Lung (tissue), 16 donors: ENCODE measurements around the gene RAB18. TPM values are rescaled to one million over a fixed set of nuclear protein-coding genes. Genes with fewer than 3 reads are reported as not detected.

Experiments used
- ATAC-seq: fragments of 200-7000 bp; cut with Tn5 transposase; one replicate; pipeline ENCODE4 v1.9.1; 2020; ENCODE audit warnings: moderate number of reproducible peaks; ENCODE audit not compliant: insufficient read depth, low FRiP score
- DNase-seq, 3 donors: peaks; one replicate each; pipeline ENCODE4 v3.0.0-alpha.2; 2013 to 2017
- H3K27ac ChIP-seq, 2 donors: one replicate each; pipeline ENCODE4 v1.5.1; 2013; ENCODE audit warnings: mild to moderate bottlenecking in 2 of 2, moderate library complexity in 2 of 2, control low read depth in 1 of 2, inconsistent platforms in 1 of 2, low read depth in 1 of 2, low read length in 1 of 2
- H3K27me3 ChIP-seq, 3 donors: one replicate each; pipeline ENCODE4 v1.5.1; 2013; ENCODE audit warnings: low read length in 2 of 3; ENCODE audit not compliant: control insufficient read depth in 3 of 3, insufficient read depth in 3 of 3
- H3K36me3 ChIP-seq, 4 donors: one replicate each; pipeline ENCODE4 v1.5.1; 2013; ENCODE audit warnings: low read length in 4 of 4, mild to moderate bottlenecking in 1 of 4, moderate library complexity in 1 of 4; ENCODE audit not compliant: control insufficient read depth in 4 of 4, insufficient read depth in 4 of 4
- H3K4me1 ChIP-seq, 5 donors: one replicate each; pipeline ENCODE4 v1.5.1; 2013; ENCODE audit warnings: low read length in 5 of 5, mild to moderate bottlenecking in 2 of 5, moderate library complexity in 1 of 5; ENCODE audit not compliant: control insufficient read depth in 5 of 5, insufficient read depth in 5 of 5
- H3K4me3 ChIP-seq: one replicate; pipeline ENCODE4 v1.5.1; 2013; ENCODE audit warnings: mild to moderate bottlenecking, control low read depth, moderate library complexity
- H3K9ac ChIP-seq, 2 donors: one replicate each; pipeline ENCODE4 v1.5.1; 2013; ENCODE audit warnings: low read length in 2 of 2, control low read depth in 1 of 2; ENCODE audit not compliant: insufficient read depth in 1 of 2
- H3K9me3 ChIP-seq, 4 donors: one replicate each; pipeline ENCODE4 v1.5.1; 2013; ENCODE audit warnings: low read length in 3 of 4, mild to moderate bottlenecking in 1 of 4, moderate library complexity in 1 of 4; ENCODE audit not compliant: control insufficient read depth in 4 of 4, insufficient read depth in 3 of 4
- whole genome bisulfite sequencing, 2 donors: extraction: QIAGEN DNeasy Blood & Tissue Kit; methylation state at CpG; one replicate each; pipeline ENCODE4 v1.1.7; 2013; 5-methylcytosine and 5-hydroxymethylcytosine counted together
- long read RNA-seq, 5 donors: transcript quantifications; one replicate each; lab custom pipeline, GENCODE V29; 2026
- polyA plus RNA-seq, 2 donors: library from polyadenylated mRNA; stranded (reverse); fragments of 200-250 nt; gene quantifications; one replicate each; pipeline ENCODE4 v1.2.1, GENCODE V29; 2013
- total RNA-seq, 2 donors: library from RNA; depleted of rRNA in 1 of 2; stranded (reverse); fragments of >200 nt in 1 of 2; gene quantifications; one replicate each; pipeline ENCODE4 v1.2.1, GENCODE V29; 2014 to 2021
- TF ChIP-seq, protein P1 (sequence below): IDR thresholded peaks from 2 replicates; pipeline ENCODE4 v1.5.1; 2012; ENCODE audit warnings: mild to moderate bottlenecking; ENCODE audit errors: control extremely low read depth, extremely low read depth
- donor health status: control.
- donor health status: control.
- donor health status: Bipolar disorder and iron deficiency.
- donor health status: healthy.
- donor health status: DM: yes; HTN: yes; CAD: no.

Gene RAB18
- total RNA-seq (10 to 100 TPM; 74.2 to 84.5 TPM), polyA plus RNA-seq (10 to 100 TPM; 26.8 to 36.7 TPM)
- long read RNA-seq, donor 1, full-length matches to known transcripts, result 41 of 46 reads
- long read RNA-seq, donor 1, partial matches to known transcripts, result 5 of 46 reads
- long read RNA-seq, donor 1, other reads (novel, unspliced or antisense), result 0 of 46 reads
- long read RNA-seq, donor 2, full-length matches to known transcripts, result 7 of 7 reads
- long read RNA-seq, donor 2, partial matches to known transcripts, result 0 of 7 reads
- long read RNA-seq, donor 2, other reads (novel, unspliced or antisense), result 0 of 7 reads
- long read RNA-seq, donor 3, full-length matches to known transcripts, result 12 of 18 reads
- long read RNA-seq, donor 3, partial matches to known transcripts, result 6 of 18 reads
- long read RNA-seq, donor 3, other reads (novel, unspliced or antisense), result 0 of 18 reads
- long read RNA-seq, donor 4, full-length matches to known transcripts, result 8 of 13 reads
- long read RNA-seq, donor 4, partial matches to known transcripts, result 5 of 13 reads
- long read RNA-seq, donor 4, other reads (novel, unspliced or antisense), result 0 of 13 reads
- long read RNA-seq, donor 5, full-length matches to known transcripts, result 28 of 33 reads
- long read RNA-seq, donor 5, partial matches to known transcripts, result 5 of 33 reads
- long read RNA-seq, donor 5, other reads (novel, unspliced or antisense), result 0 of 33 reads

DNA sequence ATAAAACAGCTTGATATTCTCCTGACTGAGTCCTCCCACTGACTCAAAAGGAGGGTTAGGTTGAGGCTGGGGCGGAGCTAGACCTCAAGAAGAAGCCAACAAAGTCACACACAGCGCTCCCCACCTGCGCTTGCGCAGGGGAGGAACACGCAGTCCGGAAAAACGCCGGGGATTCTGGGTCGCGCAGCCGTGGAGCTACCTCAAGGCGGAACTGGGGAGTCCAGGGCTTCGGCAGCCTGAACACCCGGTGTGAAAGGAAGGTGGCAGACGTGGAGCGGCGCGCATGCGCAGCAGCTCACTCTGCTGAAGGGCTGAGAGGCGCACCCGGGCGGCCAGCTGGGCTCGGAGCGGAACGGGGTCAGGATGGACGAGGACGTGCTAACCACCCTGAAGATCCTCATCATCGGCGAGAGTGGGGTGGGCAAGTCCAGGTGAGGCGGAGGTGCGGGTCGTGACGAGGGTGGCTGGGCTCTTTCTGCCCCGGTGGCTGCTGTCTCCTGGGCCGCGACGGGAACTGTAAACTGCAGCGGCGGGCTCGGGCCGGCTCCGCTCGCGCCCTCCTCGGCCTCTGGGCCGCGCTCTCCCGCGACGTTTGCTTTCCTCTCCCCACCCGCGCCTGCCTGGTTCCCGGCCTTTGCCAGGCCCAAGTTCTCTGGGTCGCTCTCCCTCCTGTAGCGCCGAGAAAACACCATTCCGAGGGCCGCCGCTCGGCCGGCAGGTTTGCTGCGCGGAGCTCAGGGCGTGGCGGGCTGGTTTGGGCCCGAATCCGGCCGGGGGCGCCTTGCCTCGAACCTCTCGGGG, at the start of gene RAB18:
Gene RAB18 (plus strand): TSS at position 298 of the 801 bp plus-strand sequence. CDS start 66 bp downstream, at position 364.
- 0% methylated on average over 67 to 71 of the region's 71 CpGs for WGBS, 2 donors
- no peaks in the 10 kb centered on the region for H3K9me3 ChIP-seq
- ATAC-seq (peak; percentile 97), DNase-seq (peak; percentile 99 to 100 (median 99))
- TF ChIP-seq, protein P1, sequence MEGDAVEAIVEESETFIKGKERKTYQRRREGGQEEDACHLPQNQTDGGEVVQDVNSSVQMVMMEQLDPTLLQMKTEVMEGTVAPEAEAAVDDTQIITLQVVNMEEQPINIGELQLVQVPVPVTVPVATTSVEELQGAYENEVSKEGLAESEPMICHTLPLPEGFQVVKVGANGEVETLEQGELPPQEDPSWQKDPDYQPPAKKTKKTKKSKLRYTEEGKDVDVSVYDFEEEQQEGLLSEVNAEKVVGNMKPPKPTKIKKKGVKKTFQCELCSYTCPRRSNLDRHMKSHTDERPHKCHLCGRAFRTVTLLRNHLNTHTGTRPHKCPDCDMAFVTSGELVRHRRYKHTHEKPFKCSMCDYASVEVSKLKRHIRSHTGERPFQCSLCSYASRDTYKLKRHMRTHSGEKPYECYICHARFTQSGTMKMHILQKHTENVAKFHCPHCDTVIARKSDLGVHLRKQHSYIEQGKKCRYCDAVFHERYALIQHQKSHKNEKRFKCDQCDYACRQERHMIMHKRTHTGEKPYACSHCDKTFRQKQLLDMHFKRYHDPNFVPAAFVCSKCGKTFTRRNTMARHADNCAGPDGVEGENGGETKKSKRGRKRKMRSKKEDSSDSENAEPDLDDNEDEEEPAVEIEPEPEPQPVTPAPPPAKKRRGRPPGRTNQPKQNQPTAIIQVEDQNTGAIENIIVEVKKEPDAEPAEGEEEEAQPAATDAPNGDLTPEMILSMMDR, result no peak
- peaks cover 0 to 3% (median 0%) of the 10 kb centered on the region in 4 donors for H3K36me3 ChIP-seq
- H3K27me3 ChIP-seq, result no peaks in the 10 kb centered on the region
- H3K4me1 ChIP-seq, result peaks cover 0 to 16% (median 7%) of the 10 kb centered on the region in 5 donors
- peak within 1 kb of the TSS; percentile 81 to 95 for H3K9ac ChIP-seq
- H3K27ac ChIP-seq, result peak within 1 kb of the TSS; percentile 91 to 97
- peak within 1 kb of the TSS; percentile 85 for H3K4me3 ChIP-seq

DNA sequence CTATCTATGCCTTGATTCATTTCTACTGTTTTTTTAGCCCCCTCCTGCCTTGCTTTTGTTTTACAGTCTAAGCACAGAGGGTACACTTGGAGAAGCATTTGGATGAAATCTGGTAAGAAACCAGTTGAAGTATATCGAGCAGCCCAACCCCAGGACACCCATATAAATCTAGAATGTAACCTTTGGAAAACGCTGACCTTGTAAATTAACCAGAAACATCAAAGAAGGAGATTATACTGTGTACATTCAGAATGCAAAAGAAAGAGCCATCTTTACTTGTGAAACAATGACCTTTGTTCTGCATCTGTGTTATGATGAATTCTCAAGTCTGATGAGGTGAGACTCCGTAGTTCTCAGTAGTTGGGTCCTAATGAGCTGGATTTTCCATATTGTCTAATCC, 49.3 kb upstream of the RAB18 start:
- H3K9me3 ChIP-seq, result no peaks in the 10 kb centered on the region
- H3K36me3 ChIP-seq, result no peaks in the 10 kb centered on the region
- TF ChIP-seq, protein P1, result no peak
- H3K27me3 ChIP-seq, result no peaks in the 10 kb centered on the region
- DNase-seq (no peak), ATAC-seq (no peak)
- peaks cover 0 to 3% (median 0%) of the 10 kb centered on the region in 5 donors for H3K4me1 ChIP-seq
- no peak overlapping the region for H3K9ac ChIP-seq
- no peak overlapping the region for H3K4me3 ChIP-seq
- H3K27ac ChIP-seq, result no peak overlapping the region
- 67 to 96% methylated on average over 3 of the region's 3 CpGs for WGBS, 2 donors

DNA sequence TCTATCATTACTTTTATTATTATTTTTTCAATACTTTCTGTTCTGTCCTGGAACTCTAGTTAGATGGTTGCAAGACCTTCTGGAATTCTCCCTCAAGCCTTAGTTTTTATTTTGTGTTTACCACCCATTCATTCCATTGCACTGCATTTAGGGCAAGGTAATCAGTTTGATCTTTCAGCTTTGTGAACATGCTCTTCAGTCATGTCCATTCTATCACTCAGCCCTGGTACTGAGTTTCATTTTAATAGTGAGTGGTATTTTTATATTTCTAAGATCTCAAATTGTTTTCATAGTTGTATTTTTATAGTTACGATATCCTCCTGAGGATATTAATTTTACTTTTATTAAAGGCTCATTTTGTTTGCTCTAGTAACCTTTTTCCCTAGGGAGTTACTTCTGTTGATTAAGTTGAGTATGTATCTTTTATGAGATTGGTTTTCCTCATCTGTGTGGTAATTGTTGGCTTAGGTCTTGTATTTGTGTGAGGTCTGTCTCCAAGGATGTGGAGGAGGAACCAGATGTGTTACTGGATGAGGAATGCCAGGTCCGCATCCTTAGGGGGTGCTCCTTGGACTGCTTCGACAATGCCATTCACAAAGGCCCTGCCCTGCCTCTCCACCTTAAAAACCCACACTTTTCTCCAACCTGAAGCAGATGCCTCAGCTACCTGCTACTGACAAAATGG, 46.7 kb upstream of the RAB18 start:
- Histone ChIP-seq H3K4me3 (no peak overlapping the region), H3K36me3 (no peaks in the 10 kb centered on the region), H3K9ac (no peak overlapping the region), H3K9me3 (no peaks in the 10 kb centered on the region), H3K27me3 (no peaks in the 10 kb centered on the region), H3K4me1 (peaks cover 0 to 4% (median 0%) of the 10 kb centered on the region in 5 donors), H3K27ac (no peak overlapping the region)
- TF ChIP-seq, protein P1, result no peak
- DNase-seq (no peak), ATAC-seq (no peak)
- WGBS, 2 donors, result 79 to 80% methylated on average over 3 of the region's 3 CpGs
